DMS153 treated with DMSO at 0.1 percent for 48 hours (cell line): Measurements from ENCODE around the gene MS4A2.
"Not testable (repeated sequence)": the region's sequence is repeated elsewhere in the genome, so short reads cannot be mapped to it uniquely, and the experiment has no call there.

Source experiments
- DNase-seq: peaks from one replicate; lab custom pipeline; 2025; ENCODE audit not compliant: unreplicated experiment; lab: John Stamatoyannopoulos, UW

The MS4A2 gene

DNA sequence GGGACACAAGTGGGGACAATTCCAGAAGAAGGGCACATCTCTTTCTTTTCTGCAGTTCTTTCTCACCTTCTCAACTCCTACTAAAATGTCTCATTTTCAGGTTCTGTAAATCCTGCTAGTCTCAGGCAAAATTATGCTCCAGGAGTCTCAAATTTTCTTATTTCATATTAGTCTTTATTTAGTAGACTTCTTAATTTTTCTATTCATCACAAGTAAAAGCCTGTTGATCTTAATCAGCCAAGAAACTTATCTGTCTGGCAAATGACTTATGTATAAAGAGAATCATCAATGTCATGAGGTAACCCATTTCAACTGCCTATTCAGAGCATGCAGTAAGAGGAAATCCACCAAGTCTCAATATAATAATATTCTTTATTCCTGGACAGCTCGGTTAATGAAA lies at the start of gene MS4A2:
TSS of gene MS4A2 (plus strand) at position 301 of the 400 bp plus-strand sequence. CDS start 102 bp downstream, outside the sequence.
- no peak for DNase-seq

- DNase-seq: no peak
Observed at GRCh38 chr11:60040109-60040508, 48.4 kb upstream of the MS4A2 start, which contains the start of gene OOSP2. Gene OOSP2 (plus strand): TSS chr11:60040409. CDS start chr11:60040460, 51 bp downstream.

DNA sequence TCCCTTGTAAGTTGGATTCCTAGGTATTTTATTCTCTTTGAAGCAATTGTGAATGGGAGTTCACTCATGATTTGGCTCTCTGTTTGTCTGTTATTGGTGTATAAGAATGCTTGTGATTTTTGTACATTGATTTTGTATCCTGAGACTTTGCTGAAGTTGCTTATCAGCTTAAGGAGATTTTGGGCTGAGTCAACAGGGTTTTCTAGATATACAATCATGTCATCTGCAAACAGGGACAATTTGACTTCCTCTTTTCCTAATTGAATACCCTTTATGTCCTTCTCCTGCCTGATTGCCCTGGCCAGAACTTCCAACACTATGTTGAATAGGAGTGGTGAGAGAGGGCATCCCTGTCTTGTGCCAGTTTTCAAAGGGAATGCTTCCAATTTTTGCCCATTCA lies 38.0 kb upstream of the MS4A2 start:
- not testable (repeated sequence) for DNase-seq

DNA sequence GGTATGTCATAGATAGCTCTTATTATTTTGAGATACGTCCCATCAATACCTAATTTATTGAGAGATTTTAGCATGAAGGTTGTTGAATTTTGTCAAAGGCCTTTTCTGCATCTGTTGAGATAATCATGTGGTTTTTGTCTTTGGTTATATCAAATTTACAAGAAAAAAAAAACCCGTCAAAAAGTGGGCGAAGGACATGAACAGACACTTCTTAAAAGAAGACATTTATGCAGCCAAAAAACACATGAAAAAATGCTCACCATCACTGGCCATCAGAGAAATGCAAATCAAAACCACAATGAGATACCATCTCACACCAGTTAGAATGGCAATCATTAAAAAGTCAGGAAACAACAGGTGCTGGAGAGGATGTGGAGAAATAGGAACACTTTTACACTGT lies 37.6 kb upstream of the MS4A2 start:
- not testable (repeated sequence) for DNase-seq

- DNase-seq: no peak
Observed at GRCh38 chr11:60056349-60056969, 32.0 kb upstream of the MS4A2 start, which contains the start of gene MS4A3. Gene MS4A3 (plus strand): TSS chr11:60056665. CDS start chr11:60061161, 4,496 bp downstream.

GRCh38 chr11:60059052-60059451 lies 29.4 kb upstream of the MS4A2 start:
- no peak for DNase-seq

- DNase-seq: no peak
Observed at GRCh38 chr11:60059521-60060240, 28.8 kb upstream of the MS4A2 start.

GRCh38 chr11:60064111-60064510 lies 24.4 kb upstream of the MS4A2 start:
- DNase-seq: no peak

DNA sequence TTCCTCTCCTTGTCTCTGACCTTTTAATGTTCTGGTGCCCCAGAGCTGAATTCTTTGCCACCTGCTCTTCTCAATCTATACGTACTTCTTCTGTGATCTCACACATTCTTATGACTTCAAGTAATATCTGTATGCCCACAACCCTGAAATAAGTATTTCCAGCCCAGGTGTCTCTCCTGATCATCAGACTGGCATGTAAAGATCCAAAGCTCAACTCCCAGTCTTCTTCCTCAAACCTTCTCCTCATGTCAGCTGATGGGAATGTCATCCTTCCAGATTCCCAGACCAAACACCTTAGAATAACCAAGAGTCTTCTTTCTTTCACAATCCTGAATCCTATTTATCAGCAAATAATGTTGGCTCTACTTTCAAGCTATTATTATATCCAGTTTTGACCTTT lies 22.7 kb upstream of the MS4A2 start:
- DNase-seq: no peak

GRCh38 chr11:60069450-60069849 lies 19.0 kb upstream of the MS4A2 start:
- no peak for DNase-seq

GRCh38 chr11:60071644-60072043 lies 16.8 kb upstream of the MS4A2 start:
- DNase-seq: not testable (repeated sequence)

- no peak for DNase-seq
Observed at GRCh38 chr11:60077216-60077817, 11.1 kb upstream of the MS4A2 start.

GRCh38 chr11:60077981-60078380 lies 10.5 kb upstream of the MS4A2 start:
- no peak for DNase-seq

DNA sequence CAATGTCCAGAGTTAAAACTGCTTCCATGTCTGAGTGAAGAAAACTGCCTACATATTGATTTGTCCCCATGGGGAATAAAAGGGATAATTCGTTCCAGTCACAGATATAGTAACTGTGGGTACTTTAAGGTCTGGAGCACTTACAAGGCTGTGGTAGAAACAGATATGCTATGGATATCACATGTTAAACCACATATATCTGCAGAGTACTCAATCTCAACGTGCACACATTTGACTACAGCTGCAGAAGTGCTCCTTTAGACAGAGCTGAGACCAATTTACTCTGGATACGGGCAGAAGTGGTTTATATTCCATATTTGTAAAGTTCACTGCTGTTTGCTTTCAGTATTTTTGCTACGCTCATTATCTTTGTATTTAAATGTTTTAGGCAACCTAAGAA lies 9.7 kb upstream of the MS4A2 start:
- no peak for DNase-seq

DNA sequence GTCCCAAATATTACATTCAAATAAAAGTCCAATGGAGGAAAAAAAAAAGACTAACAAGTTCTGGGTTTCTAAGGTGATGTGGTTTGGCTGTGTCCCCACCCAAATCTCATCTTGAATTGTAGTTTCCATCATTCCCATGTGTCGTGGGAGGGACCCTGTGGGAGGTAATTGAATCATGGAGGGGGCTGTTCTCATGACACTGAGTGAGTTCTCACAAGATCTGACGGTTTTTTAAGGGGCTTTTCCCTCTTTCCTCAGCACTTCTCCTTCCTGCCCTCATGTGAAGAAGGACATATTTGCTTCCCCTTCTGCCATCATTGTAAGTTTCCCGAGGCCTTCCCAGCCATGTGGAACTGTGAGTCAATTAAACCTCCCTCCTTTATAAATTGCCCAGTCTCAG lies 7.9 kb upstream of the MS4A2 start:
- no peak for DNase-seq

DNA sequence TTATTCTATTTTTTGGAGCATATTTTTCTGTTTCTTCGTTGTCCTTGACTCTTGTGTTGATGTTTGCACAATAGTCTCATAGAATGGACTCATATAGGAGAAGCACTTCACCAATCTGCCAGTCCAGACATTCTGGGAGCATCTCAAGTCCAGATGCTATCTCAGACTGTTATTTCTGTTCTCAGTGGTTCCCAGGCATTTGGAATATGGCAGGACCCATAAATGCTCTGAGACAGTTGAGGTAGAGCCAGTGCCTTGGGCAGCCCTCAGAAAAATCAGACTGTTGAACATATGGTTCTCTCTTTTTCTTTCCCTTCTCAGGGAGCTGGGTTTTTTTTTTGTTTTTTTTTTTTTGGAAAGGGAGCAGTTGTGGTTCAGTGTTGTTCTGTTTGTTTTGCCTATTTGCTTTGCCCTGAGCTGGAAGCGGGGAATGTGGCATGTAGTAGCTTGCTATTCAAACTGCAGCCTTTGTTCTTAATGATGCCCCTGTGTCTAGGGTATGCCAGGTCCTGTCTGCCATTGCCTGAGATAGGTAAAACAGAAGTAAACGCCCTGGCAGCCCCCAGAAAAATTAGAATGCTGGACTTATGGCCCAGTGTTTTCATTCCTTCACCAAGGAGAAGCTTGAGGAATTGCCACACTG lies 3.7 kb upstream of the MS4A2 start:
- peak; percentile 40 for DNase-seq

DNA sequence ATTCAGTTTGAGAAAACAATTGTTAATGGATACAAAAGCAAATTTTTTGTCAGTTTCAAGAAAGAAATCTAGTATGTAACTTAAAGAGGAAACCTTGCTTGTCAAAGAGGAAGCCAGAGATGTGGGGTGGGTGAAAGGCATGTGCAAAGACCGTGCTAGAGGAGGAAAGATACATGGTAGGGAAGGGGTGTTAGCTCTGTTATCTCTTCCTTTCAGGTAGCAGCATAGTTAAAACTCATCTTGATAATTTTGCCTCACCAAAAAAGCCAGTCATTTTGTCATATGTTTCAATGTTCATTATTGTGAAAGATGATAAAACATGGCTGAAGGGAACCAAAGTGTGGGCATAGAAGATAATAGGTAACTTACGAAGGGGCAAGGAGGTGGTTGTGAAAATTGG lies 2.6 kb upstream of the MS4A2 start:
- DNase-seq: no peak

DNA sequence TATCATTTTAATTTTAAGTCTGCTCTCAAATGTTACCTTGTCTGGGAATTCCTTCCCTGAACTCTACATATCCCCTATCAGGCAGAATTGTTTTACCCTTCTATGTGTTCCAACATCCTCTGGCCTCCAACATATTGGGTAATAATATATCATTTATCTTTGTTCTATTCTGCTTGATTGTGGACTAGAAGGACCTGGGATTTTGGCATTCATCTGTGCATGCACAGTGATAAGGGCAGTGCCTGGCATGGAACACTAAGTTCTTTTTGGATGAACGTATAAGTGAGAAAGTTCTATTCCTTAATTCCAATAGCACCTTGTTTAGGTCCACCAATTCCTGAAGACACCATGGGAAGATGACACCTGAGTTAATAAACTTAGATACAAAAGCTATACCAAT lies 1.2 kb upstream of the MS4A2 start:
- DNase-seq: no peak

DNA sequence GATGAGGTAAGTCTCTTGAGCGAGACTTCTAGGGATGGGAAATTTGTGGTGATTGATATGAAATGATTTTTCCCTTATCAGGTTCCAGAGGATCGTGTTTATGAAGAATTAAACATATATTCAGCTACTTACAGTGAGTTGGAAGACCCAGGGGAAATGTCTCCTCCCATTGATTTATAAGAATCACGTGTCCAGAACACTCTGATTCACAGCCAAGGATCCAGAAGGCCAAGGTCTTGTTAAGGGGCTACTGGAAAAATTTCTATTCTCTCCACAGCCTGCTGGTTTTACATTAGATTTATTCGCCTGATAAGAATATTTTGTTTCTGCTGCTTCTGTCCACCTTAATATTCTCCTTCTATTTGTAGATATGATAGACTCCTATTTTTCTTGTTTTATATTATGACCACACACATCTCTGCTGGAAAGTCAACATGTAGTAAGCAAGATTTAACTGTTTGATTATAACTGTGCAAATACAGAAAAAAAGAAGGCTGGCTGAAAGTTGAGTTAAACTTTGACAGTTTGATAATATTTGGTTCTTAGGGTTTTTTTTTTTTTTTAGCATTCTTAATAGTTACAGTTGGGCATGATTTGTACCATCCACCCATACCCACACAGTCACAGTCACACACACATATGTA lies 7.1 kb downstream of the MS4A2 start:
- no peak for DNase-seq

GRCh38 chr11:60097189-60097588 lies 8.7 kb downstream of the MS4A2 start:
- DNase-seq: no peak

GRCh38 chr11:60098508-60098907 lies 10.0 kb downstream of the MS4A2 start:
- DNase-seq: peak; percentile 16
